Natural killer cell (primary cell): ENCODE measurements around the gene DOCK2. TPM values are rescaled to one million over a fixed set of nuclear protein-coding genes. Genes with fewer than 3 reads are reported as not detected.
A peak's percentile ranks its signal among the peaks of the same experiment; 100 is the strongest.
"Not testable (repeated sequence)": the region's sequence is repeated elsewhere in the genome, so short reads cannot be mapped to it uniquely, and the experiment has no call there.

Experiments used
- ATAC-seq, 3 donors: fragments of 150-1000 bp in 2 of 3; fragments of 200-7000 bp in 1 of 3; cut with Tn5 transposase; 1 replicate in 1 of 3; 2 replicates in 2 of 3; pipeline ENCODE4 v1.10.0; 2021; ENCODE audit warnings: mild to moderate bottlenecking in 2 of 3, moderate library complexity in 2 of 3
- DNase-seq, 2 donors: peaks; one replicate each; pipeline versions ENCODE4 v3.0.0 to v3.0.0-alpha.2; 2013 to 2021; ENCODE audit warnings: mixed read lengths in 1 of 2
- H3K27ac ChIP-seq: one replicate; pipeline ENCODE4 v1.5.1; 2013; ENCODE audit warnings: mild to moderate bottlenecking, low read length
- H3K27me3 ChIP-seq: one replicate; pipeline ENCODE4 v1.6.1; 2013; ENCODE audit warnings: low read length; ENCODE audit not compliant: control insufficient read depth, insufficient read depth
- H3K36me3 ChIP-seq: one replicate; pipeline ENCODE4 v1.6.1; 2013; ENCODE audit warnings: low read length; ENCODE audit not compliant: control insufficient read depth, insufficient read depth
- H3K4me1 ChIP-seq: one replicate; pipeline ENCODE4 v1.6.1; 2013; ENCODE audit warnings: low read length; ENCODE audit not compliant: control insufficient read depth, insufficient read depth
- H3K4me3 ChIP-seq: one replicate; pipeline ENCODE4 v1.5.1; 2013; ENCODE audit warnings: low read length
- H3K9me3 ChIP-seq: one replicate; pipeline ENCODE4 v1.6.1; 2013; ENCODE audit warnings: low read length; ENCODE audit not compliant: control insufficient read depth, insufficient read depth
- H3K27ac Mint-ChIP-seq, 2 donors: one replicate each; pipeline ENCODE4 v1.8.0; 2022; ENCODE audit warnings: mild to moderate bottlenecking in 2 of 2, mixed read lengths in 2 of 2, moderate library complexity in 1 of 2
- H3K27me3 Mint-ChIP-seq, 2 donors: one replicate each; pipeline ENCODE4 v1.8.0; 2022; ENCODE audit warnings: low read depth in 2 of 2, mixed read lengths in 2 of 2
- H3K36me3 Mint-ChIP-seq: one replicate; pipeline ENCODE4 v1.8.0; 2022; ENCODE audit warnings: mixed read lengths
- H3K4me1 Mint-ChIP-seq, 2 donors: one replicate each; pipeline ENCODE4 v1.8.0; 2022; ENCODE audit warnings: mixed read lengths in 2 of 2
- H3K4me3 Mint-ChIP-seq: one replicate; pipeline ENCODE4 v1.8.0; 2022; ENCODE audit warnings: mild to moderate bottlenecking, moderate library complexity, mixed read lengths
- H3K9me3 Mint-ChIP-seq, 2 donors: one replicate each; pipeline ENCODE4 v1.8.0; 2022; ENCODE audit warnings: mixed read lengths in 2 of 2
- CTCF ChIP-seq: fragments of 200-600 bp; IDR thresholded peaks from one replicate; pipeline ENCODE4 v1.8.0; 2022; ENCODE audit warnings: antibody characterized with exemption
- WGBS: methylation state at CpG from one replicate; pipeline ENCODE4 v1.1.7; 2013; ENCODE audit warnings: missing lambda C conversion rate; ENCODE audit not compliant: insufficient coverage; 5-methylcytosine and 5-hydroxymethylcytosine counted together
- intact Hi-C: fragments of 100-400 bp; cut with micrococcal nuclease; formaldehyde crosslinking; loops from one replicate; pipeline ENCODE4 v1.14.2; 2022
- total RNA-seq, 4 donors: library from RNA; stranded (reverse); fragments of 120-200 nt in 1 of 4; gene quantifications; one replicate each; pipeline versions ENCODE4 v1.2.3 to v1.2.4, GENCODE V29; 2013 to 2022

DOCK2 gene
- total RNA-seq, 3 donors from 2014 or later (not counting 1 experiment from before 2014, with no cell fraction given): 317 to 361 (median 320) TPM

- WGBS: 66% methylated on average over 4 of the region's 4 CpGs
- Mint-ChIP-seq H3K4me1 (peaks cover 46 to 58% of the 10 kb centered on the region in 2 donors), H3K27ac (peak overlapping the region; percentile 10 to 74), H3K36me3 (no peaks in the 10 kb centered on the region), H3K4me3 (no peak overlapping the region), H3K27me3 (no peaks in the 10 kb centered on the region), H3K9me3 (no peaks in the 10 kb centered on the region)
- DNase-seq (no peak), ATAC-seq (no peak)
- TF ChIP-seq CTCF: no peak
- peaks cover 3% of the 10 kb centered on the region for H3K36me3 ChIP-seq
- no peak overlapping the region for H3K4me3 ChIP-seq
- H3K27ac ChIP-seq: no peak overlapping the region
- no peaks in the 10 kb centered on the region for H3K27me3 ChIP-seq
- intact Hi-C loops: no loop called here
- peaks cover under 1% of the 10 kb centered on the region for H3K4me1 ChIP-seq
- H3K9me3 ChIP-seq: no peaks in the 10 kb centered on the region
These were observed 191.3 kb downstream of the DOCK2 start for GRCh38 chr5:169828385-169828784.

GRCh38 chr5:169831331-169831730 lies 194.3 kb downstream of the DOCK2 start:
- no peak for DNase-seq
- no peak overlapping the region for H3K4me3 ChIP-seq
- intact Hi-C loops: no loop called here
- H3K27ac ChIP-seq: no peak overlapping the region
- no peaks in the 10 kb centered on the region for H3K36me3 Mint-ChIP-seq
- ATAC-seq: no peak
- no peaks in the 10 kb centered on the region for H3K9me3 ChIP-seq
- peaks cover 3% of the 10 kb centered on the region for H3K36me3 ChIP-seq
- no peaks in the 10 kb centered on the region for H3K27me3 Mint-ChIP-seq
- H3K4me1 Mint-ChIP-seq: peaks cover 46 to 52% of the 10 kb centered on the region in 2 donors
- H3K27ac Mint-ChIP-seq: peak overlapping the region in 1 of 2 donors; percentile 72
- H3K4me1 ChIP-seq: peaks cover 2% of the 10 kb centered on the region
- no peaks in the 10 kb centered on the region for H3K9me3 Mint-ChIP-seq
- WGBS: 100% methylated on average over 1 of the region's 1 CpG
- H3K27me3 ChIP-seq: no peaks in the 10 kb centered on the region
- TF ChIP-seq CTCF: no peak
- no peak overlapping the region for H3K4me3 Mint-ChIP-seq

GRCh38 chr5:169832304-169832703 lies 195.2 kb downstream of the DOCK2 start:
- ATAC-seq (no peak), DNase-seq (no peak)
- peak overlapping the region; percentile 64 to 72 for H3K27ac Mint-ChIP-seq
- no peaks in the 10 kb centered on the region for H3K9me3 ChIP-seq
- H3K27ac ChIP-seq: no peak overlapping the region
- H3K4me1 Mint-ChIP-seq: peaks cover 38 to 43% of the 10 kb centered on the region in 2 donors
- H3K36me3 ChIP-seq: peaks cover 3% of the 10 kb centered on the region
- no peak overlapping the region for H3K4me3 Mint-ChIP-seq
- no peak overlapping the region for H3K4me3 ChIP-seq
- no peaks in the 10 kb centered on the region for H3K36me3 Mint-ChIP-seq
- no peaks in the 10 kb centered on the region for H3K9me3 Mint-ChIP-seq
- no peaks in the 10 kb centered on the region for H3K27me3 ChIP-seq
- H3K27me3 Mint-ChIP-seq: no peaks in the 10 kb centered on the region
- H3K4me1 ChIP-seq: peaks cover 2% of the 10 kb centered on the region
- WGBS: 88% methylated on average over 3 of the region's 3 CpGs
- intact Hi-C loops: no loop called here
- TF ChIP-seq CTCF: no peak

GRCh38 chr5:169832845-169833244 lies 195.8 kb downstream of the DOCK2 start:
- Histone ChIP-seq H3K27me3 (no peaks in the 10 kb centered on the region), H3K4me3 (no peak overlapping the region), H3K36me3 (peaks cover 3% of the 10 kb centered on the region), H3K4me1 (peaks cover 2% of the 10 kb centered on the region), H3K27ac (no peak overlapping the region), H3K9me3 (no peaks in the 10 kb centered on the region)
- intact Hi-C loops: no loop called here
- Mint-ChIP-seq H3K36me3 (no peaks in the 10 kb centered on the region), H3K9me3 (no peaks in the 10 kb centered on the region), H3K27ac (peak overlapping the region; percentile 64 to 72), H3K4me3 (no peak overlapping the region), H3K27me3 (no peaks in the 10 kb centered on the region), H3K4me1 (peaks cover 38 to 41% of the 10 kb centered on the region in 2 donors)
- TF ChIP-seq CTCF: no peak
- DNase-seq: no peak
- no peak for ATAC-seq

- H3K4me1 ChIP-seq, H3K36me3 Mint-ChIP-seq, H3K36me3 ChIP-seq, H3K4me3 Mint-ChIP-seq, H3K27me3 Mint-ChIP-seq, H3K27ac ChIP-seq, H3K9me3 ChIP-seq, H3K9me3 Mint-ChIP-seq, intact Hi-C loops, H3K4me3 ChIP-seq, H3K27me3 ChIP-seq, ATAC-seq, DNase-seq: not testable (repeated sequence)
- WGBS: 95% methylated on average over 2 of the region's 2 CpGs
- H3K27ac Mint-ChIP-seq: peak overlapping the region in 1 of 2 donors; percentile 64
- H3K4me1 Mint-ChIP-seq: peaks cover 32 to 38% of the 10 kb centered on the region in 2 donors
These were observed 196.7 kb downstream of the DOCK2 start for GRCh38 chr5:169833681-169834292.
